GM18507 (cell line): Measurements from ENCODE around the gene RBM24.

Experiments
- DNase-seq: peaks from one replicate; pipeline ENCODE4 v3.0.0; 2011; ENCODE audit warnings: low read depth; ENCODE audit not compliant: insufficient read length; ENCODE audit errors: extremely low spot score
- FAIRE-seq: peaks from 2 replicates; lab custom pipeline; 2011; peaks lifted over from hg19 to GRCh38; lab: Jason Lieb, UNC

Gene RBM24

GRCh38 chr6:17334265-17334664 is 53.1 kb downstream of the RBM24 start:
- DNase-seq (no peak), FAIRE-seq (no peak)

GRCh38 chr6:17336425-17336824 is 55.3 kb downstream of the RBM24 start:
- FAIRE-seq = no peak
- no peak for DNase-seq

GRCh38 chr6:17339308-17339670 is 58.1 kb downstream of the RBM24 start:
- DNase-seq (no peak), FAIRE-seq (no peak)

- no peak for FAIRE-seq
- DNase-seq = no peak
Observed at GRCh38 chr6:17341117-17341805, 60.1 kb downstream of the RBM24 start.

- DNase-seq = no peak
Observed at GRCh38 chr6:17341891-17342290, 60.7 kb downstream of the RBM24 start.

GRCh38 chr6:17343215-17343614 is 62.1 kb downstream of the RBM24 start:
- DNase-seq = no peak
- FAIRE-seq = no peak

More at GRCh38 chr6:17341891-17342290, 60.7 kb downstream of the RBM24 start:
- no peak for FAIRE-seq
